Lower leg skin (tissue), 3 donors: ENCODE measurements around the gene CATSPERB.
"Not testable (repeated sequence)": the region's sequence is repeated elsewhere in the genome, so short reads cannot be mapped to it uniquely, and the experiment has no call there.

ENCODE experiments used
- CTCF ChIP-seq, 3 donors: fragments of 450-650 bp; IDR thresholded peaks; one replicate each; pipeline ENCODE4 v1.5.1; 2016; ENCODE audit warnings: antibody characterized with exemption in 3 of 3, mild to moderate bottlenecking in 3 of 3, moderate library complexity in 2 of 3
- POLR2A ChIP-seq, 2 donors: fragments of 450-650 bp; IDR thresholded peaks; one replicate each; pipeline ENCODE4 v1.6.1; 2016 to 2017; ENCODE audit warnings: antibody characterized with exemption in 2 of 2, mild to moderate bottlenecking in 1 of 2, moderate library complexity in 1 of 2

- TF ChIP-seq POLR2A, CTCF (IDR thresholded peaks at IDR 0.05): not testable (repeated sequence)
Measured at GRCh38 chr14:91567827-91568226, 164.1 kb downstream of the CATSPERB start.
